ENCODE results near the gene PLG.

GRCh38 chr6:160764847-160765246 lies 62.8 kb downstream of the PLG start:
- TF ChIP-seq CTCF (IDR thresholded peaks at IDR 0.05; ENCODE audit: low read length) (no peak), EZH2phosphoT487 (IDR thresholded peaks at IDR 0.05; ENCODE audit: low read length) (no peak)
